Liver (tissue), 9 donors: ENCODE results near the gene MXD3. TPM values are rescaled to one million over a fixed set of nuclear protein-coding genes. Genes with fewer than 3 reads are reported as not detected.
"Not testable (repeated sequence)": the region's sequence is repeated elsewhere in the genome, so short reads cannot be mapped to it uniquely, and the experiment has no call there.

Experiments used
- DNase-seq: peaks from one replicate; pipeline ENCODE4 v3.0.0-alpha.2; 2017; ENCODE audit warnings: low spot score
- H3K27ac ChIP-seq, 2 donors: one replicate each; pipeline ENCODE4 v1.7.0; 2013; ENCODE audit warnings: inconsistent platforms in 2 of 2, low read length in 2 of 2, control low read depth in 1 of 2, low read depth in 1 of 2, mild to moderate bottlenecking in 1 of 2
- H3K27me3 ChIP-seq, 4 donors: one replicate each; pipeline versions ENCODE4 v1.6.1 to v1.7.0; 2013; ENCODE audit warnings: low read length in 3 of 4, inconsistent platforms in 1 of 4, mild to moderate bottlenecking in 1 of 4, moderate library complexity in 1 of 4; ENCODE audit not compliant: control insufficient read depth in 4 of 4, insufficient read depth in 4 of 4
- H3K36me3 ChIP-seq, 4 donors: one replicate each; pipeline versions ENCODE4 v1.6.1 to v1.7.0; 2013; ENCODE audit warnings: low read length in 3 of 4, mild to moderate bottlenecking in 3 of 4, low read depth in 1 of 4, moderate library complexity in 1 of 4; ENCODE audit not compliant: control insufficient read depth in 4 of 4, insufficient read depth in 3 of 4
- H3K4me1 ChIP-seq, 4 donors: one replicate each; pipeline versions ENCODE4 v1.6.1 to v1.7.0; 2013; ENCODE audit warnings: low read length in 3 of 4, mild to moderate bottlenecking in 3 of 4, moderate library complexity in 1 of 4; ENCODE audit not compliant: control insufficient read depth in 4 of 4, insufficient read depth in 4 of 4
- H3K4me3 ChIP-seq, 3 donors: one replicate each; pipeline versions ENCODE4 v1.6.1 to v1.7.0; 2013; ENCODE audit warnings: low read length in 3 of 3, control low read depth in 1 of 3, low read depth in 1 of 3, mild to moderate bottlenecking in 1 of 3
- H3K9ac ChIP-seq, 2 donors: one replicate each; pipeline ENCODE4 v1.7.0; 2013; ENCODE audit warnings: low read length in 2 of 2, mild to moderate bottlenecking in 2 of 2, moderate library complexity in 2 of 2, control low read depth in 1 of 2, low read depth in 1 of 2
- H3K9me3 ChIP-seq, 4 donors: one replicate each; pipeline versions ENCODE4 v1.6.1 to v1.7.0; 2013; ENCODE audit warnings: low read length in 3 of 4; ENCODE audit not compliant: control insufficient read depth in 4 of 4
- EGR1 ChIP-seq, 2 donors: IDR thresholded peaks; 2 replicates each; pipeline ENCODE4 v1.6.1; 2016 to 2018; ENCODE audit warnings: antibody characterized with exemption in 2 of 2, low read depth in 2 of 2
- GABPA ChIP-seq, 2 donors: IDR thresholded peaks in 1 of 2; conservative IDR thresholded peaks in 1 of 2; 2 replicates each; pipeline ENCODE4 v1.6.1; 2016; ENCODE audit warnings: antibody characterized with exemption in 2 of 2, mild to moderate bottlenecking in 1 of 2, moderate library complexity in 1 of 2
- HNF4A ChIP-seq, 2 donors: conservative IDR thresholded peaks; 2 replicates each; pipeline ENCODE4 v1.6.1; 2016; ENCODE audit warnings: antibody characterized with exemption in 2 of 2, mild to moderate bottlenecking in 2 of 2
- HNF4G ChIP-seq: IDR thresholded peaks from 2 replicates; pipeline ENCODE4 v1.6.1; 2016; ENCODE audit warnings: antibody characterized with exemption
- NR2F2 ChIP-seq: IDR thresholded peaks from 2 replicates; pipeline ENCODE4 v1.6.1; 2016; ENCODE audit warnings: antibody characterized with exemption
- RXRA ChIP-seq, 2 donors: IDR thresholded peaks; 2 replicates each; pipeline ENCODE4 v1.6.1; 2017 to 2018; ENCODE audit warnings: antibody characterized with exemption in 2 of 2, mild to moderate bottlenecking in 1 of 2
- SP1 ChIP-seq: IDR thresholded peaks from 2 replicates; pipeline ENCODE4 v1.6.1; 2018; ENCODE audit warnings: antibody characterized with exemption, mild to moderate bottlenecking
- TAF1 ChIP-seq: conservative IDR thresholded peaks from 2 replicates; pipeline ENCODE4 v1.6.1; 2016; ENCODE audit warnings: antibody characterized with exemption, mild to moderate bottlenecking
- WGBS: extraction: QIAGEN DNeasy Blood & Tissue Kit; methylation state at CpG from one replicate; pipeline ENCODE4 v1.1.7; 2013; 5-methylcytosine and 5-hydroxymethylcytosine counted together
- polyA plus RNA-seq, 2 donors: library from polyadenylated mRNA; stranded (reverse) in 1 of 2; unstranded in 1 of 2; fragments of 200-250 nt in 1 of 2; fragments of >200 nt in 1 of 2; fragmentation: Nextera tagmentation in 1 of 2; extraction: Ambion mirVana in 1 of 2; gene quantifications; one replicate each; pipeline versions ENCODE4 v1.2.1 to v1.2.3, GENCODE V29; 2013 to 2015
- total RNA-seq, 2 donors: library from RNA; depleted of rRNA; stranded (reverse); fragments of >200 nt; gene quantifications; one replicate each; pipeline ENCODE4 v1.2.3, GENCODE V29; 2014
- TF ChIP-seq, protein P1 (sequence below): IDR thresholded peaks from 2 replicates; pipeline ENCODE4 v1.6.1; 2016; ENCODE audit warnings: antibody characterized with exemption
- donor health status: healthy.
- donor health status: healthy.
- donor health status: healthy.
- donor health status: healthy.
- donor health status: healthy.

MXD3 gene
- total and polyA plus RNA-seq, 4 donors = 1.9 to 36.8 (median 7.0) TPM

DNA sequence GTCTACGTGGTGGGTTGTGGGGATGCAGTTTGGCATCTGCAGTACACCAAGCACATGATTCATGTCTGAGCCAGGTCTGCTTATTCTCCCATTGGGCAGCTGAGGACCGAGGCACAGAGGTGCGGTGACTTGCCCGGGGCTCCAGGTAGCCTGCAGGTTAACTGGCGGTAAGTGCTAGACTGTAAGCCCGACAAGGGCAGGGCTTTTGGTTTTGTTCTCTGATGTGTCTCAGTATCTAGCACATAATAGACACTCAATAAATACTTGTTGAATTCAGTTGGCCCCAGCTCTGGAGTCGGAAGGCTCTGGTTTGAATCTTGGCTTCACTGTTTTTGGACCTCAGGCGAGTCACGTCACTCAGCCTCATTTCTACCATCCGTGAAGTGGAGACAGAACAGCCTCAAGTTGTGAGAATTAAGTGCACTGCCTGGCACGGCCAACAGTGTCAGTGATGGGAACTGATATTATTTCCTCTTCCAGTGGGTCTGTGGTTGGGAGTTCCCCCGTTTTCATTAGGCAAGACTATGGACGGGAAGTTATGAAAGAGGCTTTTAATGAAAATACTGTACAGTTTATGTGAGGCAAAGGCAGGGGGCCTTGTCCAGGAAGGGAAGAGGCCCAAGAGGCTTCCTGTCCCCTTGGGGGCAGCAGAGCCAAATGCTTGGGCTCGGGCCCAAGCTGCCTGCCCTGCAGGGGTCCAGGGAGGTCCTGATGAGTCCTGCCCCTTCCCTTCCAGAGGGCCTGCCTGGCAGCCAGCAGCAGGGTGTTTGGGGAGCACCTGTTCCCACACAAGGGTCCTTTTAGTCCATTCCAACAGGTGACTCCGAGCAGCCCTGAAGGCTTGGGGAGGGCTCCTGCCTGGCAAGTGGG lies 4.8 kb downstream of the MXD3 start:
- no peaks in the 10 kb centered on the region for H3K9me3 ChIP-seq
- H3K4me3 ChIP-seq = no peak overlapping the region
- 83% methylated on average over 15 of the region's 15 CpGs for WGBS
- H3K27me3 ChIP-seq = no peaks in the 10 kb centered on the region
- H3K27ac ChIP-seq = peak overlapping the region; percentile 40 to 45
- peak overlapping the region in 1 of 2 donors; percentile 12 for H3K9ac ChIP-seq
- peaks cover 13 to 38% (median 25%) of the 10 kb centered on the region in 4 donors for H3K4me1 ChIP-seq
- DNase-seq = no peak
- H3K36me3 ChIP-seq = peaks cover 6 to 16% (median 11%) of the 10 kb centered on the region in 4 donors
- no peak for TF ChIP-seq HNF4G
- TF ChIP-seq TAF1 = no peak
- no peak for TF ChIP-seq SP1
- peak in 1 of 2 donors; percentile 13 for TF ChIP-seq EGR1 (IDR thresholded peaks at IDR 0.05; ENCODE audit: low read depth in 2 of 2)
- TF ChIP-seq RXRA (IDR thresholded peaks at IDR 0.05) = no peak
- TF ChIP-seq, protein P1, sequence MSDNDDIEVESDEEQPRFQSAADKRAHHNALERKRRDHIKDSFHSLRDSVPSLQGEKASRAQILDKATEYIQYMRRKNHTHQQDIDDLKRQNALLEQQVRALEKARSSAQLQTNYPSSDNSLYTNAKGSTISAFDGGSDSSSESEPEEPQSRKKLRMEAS = peak; percentile 27

DNA sequence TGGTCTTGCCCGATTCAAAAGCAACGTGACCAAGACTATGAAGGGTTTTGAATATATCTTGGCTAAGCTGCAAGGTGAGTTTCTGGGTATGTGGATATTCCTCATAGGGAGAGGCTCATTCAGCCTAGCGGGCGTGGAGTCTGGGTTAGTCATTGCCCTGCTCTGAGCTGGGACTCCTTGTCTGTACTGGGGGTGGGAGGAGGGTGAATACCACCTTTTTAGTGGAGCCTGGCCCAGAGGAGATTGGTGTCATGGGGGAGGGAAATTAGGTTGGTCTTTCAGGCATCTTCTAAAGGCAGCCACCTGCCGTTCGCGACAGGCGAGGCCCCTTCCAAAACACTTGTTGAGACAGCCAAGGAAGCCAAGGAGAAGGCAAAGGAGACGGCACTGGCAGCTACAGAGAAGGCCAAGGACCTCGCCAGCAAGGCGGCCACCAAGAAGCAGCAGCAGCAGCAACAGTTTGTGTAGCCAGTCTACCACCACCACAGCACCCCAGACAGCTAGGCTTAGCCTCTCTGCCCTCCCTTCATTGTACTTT lies 5.5 kb downstream of the MXD3 start:
- DNase-seq = not testable (repeated sequence)
- H3K27ac ChIP-seq = peak overlapping the region in 1 of 2 donors; percentile 10

DNA sequence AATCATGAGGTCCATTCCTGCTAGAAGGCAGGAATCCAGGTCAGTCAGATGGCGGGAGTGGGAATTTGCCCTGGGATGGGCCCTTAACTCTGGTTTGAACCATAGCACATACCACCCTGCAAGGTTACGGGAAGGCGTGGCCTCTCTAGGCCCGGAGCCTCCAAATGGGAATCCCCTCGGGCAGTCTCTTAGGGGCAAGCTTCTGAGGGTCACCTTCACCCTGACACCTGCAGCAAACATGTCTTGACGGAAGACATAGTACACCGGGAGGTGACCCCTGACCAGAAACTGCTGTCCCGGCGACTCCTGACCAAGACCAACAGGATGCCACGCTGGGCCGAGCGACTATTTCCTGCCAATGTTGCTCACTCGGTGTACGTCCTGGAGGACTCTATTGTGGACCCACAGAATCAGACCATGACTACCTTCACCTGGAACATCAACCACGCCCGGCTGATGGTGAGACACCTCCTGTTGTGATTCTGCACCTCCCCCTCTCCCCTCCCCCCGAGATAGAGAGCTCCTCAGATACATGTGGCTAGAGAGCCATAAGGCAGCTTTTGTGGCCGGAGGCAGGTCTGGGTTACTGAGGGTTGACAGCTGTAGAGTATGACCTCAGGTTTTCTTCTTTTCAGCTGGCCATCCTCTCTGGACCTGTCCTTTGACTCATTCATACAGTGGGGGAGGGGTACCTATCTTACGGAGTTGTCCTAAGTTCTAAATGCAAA lies 7.1 kb downstream of the MXD3 start:
- no peak for DNase-seq
- Histone ChIP-seq H3K4me1 (peaks cover 13 to 42% (median 29%) of the 10 kb centered on the region in 4 donors), H3K27ac (peak overlapping the region; percentile 84 to 89), H3K9ac (peak overlapping the region; percentile 45 to 87), H3K36me3 (peaks cover 6 to 16% (median 11%) of the 10 kb centered on the region in 4 donors), H3K27me3 (no peaks in the 10 kb centered on the region), H3K9me3 (no peaks in the 10 kb centered on the region), H3K4me3 (peak overlapping the region; percentile 72 to 97 (median 94))
- WGBS = 33% methylated on average over 19 of the region's 19 CpGs
- TF ChIP-seq SP1 (peak; percentile 35), GABPA (IDR thresholded peaks at IDR 0.05 in 1 of 2, conservative IDR thresholded peaks at IDR 0.05 in 1 of 2) (peak in 1 of 2 donors; percentile 10), RXRA (IDR thresholded peaks at IDR 0.05) (peak in 1 of 2 donors; percentile 29), NR2F2 (no peak), HNF4A (conservative IDR thresholded peaks at IDR 0.05) (peak; percentile 40 to 57)

More for the DNA sequence above, 5.5 kb downstream of the MXD3 start:
- H3K27me3 ChIP-seq, H3K9ac ChIP-seq, H3K4me3 ChIP-seq, H3K9me3 ChIP-seq: not testable (repeated sequence)
- 89% methylated on average over 11 of the region's 11 CpGs for WGBS
- H3K4me1 ChIP-seq = peaks cover 13 to 38% (median 23%) of the 10 kb centered on the region in 4 donors
- peaks cover 6 to 16% (median 11%) of the 10 kb centered on the region in 4 donors for H3K36me3 ChIP-seq

DNA sequence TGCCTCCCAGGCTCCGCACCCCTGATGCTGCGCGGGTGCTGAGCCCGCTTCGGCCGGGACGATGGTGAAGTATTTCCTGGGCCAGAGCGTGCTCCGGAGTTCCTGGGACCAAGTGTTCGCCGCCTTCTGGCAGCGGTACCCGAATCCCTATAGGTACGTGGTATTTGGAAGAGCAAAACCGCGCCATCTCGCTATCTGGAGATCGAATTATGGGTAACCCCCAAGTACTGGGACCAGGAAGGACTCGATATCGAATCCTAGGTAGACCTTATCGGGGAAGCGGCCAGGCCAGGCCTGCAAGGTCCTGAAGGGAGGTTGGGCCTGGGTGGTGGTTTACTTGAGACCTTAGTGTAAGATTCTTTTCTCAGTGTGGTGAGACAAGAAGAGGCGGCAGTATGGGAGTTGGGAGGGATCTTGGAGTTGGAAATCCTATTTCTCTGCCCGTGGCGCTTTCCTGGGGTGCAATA lies 7.7 kb downstream of the MXD3 start:
- Histone ChIP-seq H3K27ac (peak overlapping the region; percentile 84 to 89), H3K4me1 (peaks cover 13 to 42% (median 29%) of the 10 kb centered on the region in 4 donors), H3K9me3 (no peaks in the 10 kb centered on the region), H3K9ac (peak overlapping the region; percentile 45 to 87), H3K36me3 (peaks cover 6 to 16% (median 11%) of the 10 kb centered on the region in 4 donors), H3K27me3 (no peaks in the 10 kb centered on the region), H3K4me3 (peak overlapping the region; percentile 72 to 97 (median 94))
- DNase-seq = no peak
- TF ChIP-seq TAF1 = no peak
- TF ChIP-seq HNF4G = peak; percentile 14
- WGBS = under 1% methylated on average over 25 of the region's 25 CpGs
